IMR-90 (cell line): ENCODE results near the gene CNDP2. TPM values are rescaled to one million over a fixed set of nuclear protein-coding genes. Genes with fewer than 3 reads are reported as not detected.
A peak's percentile ranks its signal among the peaks of the same experiment; 100 is the strongest.

ENCODE experiments used
- ATAC-seq: fragments of 200-7000 bp; cut with Tn5 transposase; 2 replicates; pipeline ENCODE4 v1.9.1; 2020; ENCODE audit warnings: low read depth, mild to moderate bottlenecking, moderate library complexity
- BruUV-seq: library from RNA; stranded (reverse); fragments of 400-500 nt; replicated peaks from 2 replicates; lab custom pipeline; 2021; lab: Mats Ljungman, UMichigan
- CTCF ChIA-PET: fragments of 300-600 bp; formaldehyde crosslinking; extraction: SDS; loops from one replicate; lab custom pipeline; 2021; ENCODE audit warnings: antibody characterized with exemption; lab: Yijun Ruan, JAX
- POLR2A ChIA-PET: fragments of 300-600 bp; sonication (Branson Sonifier 250); formaldehyde crosslinking; loops from one replicate; lab custom pipeline; 2022; ENCODE audit warnings: antibody characterized with exemption; ENCODE audit not compliant: unreplicated experiment; lab: Charles Lee
- DNase-seq: peaks from one replicate; pipeline ENCODE4 v3.0.0; 2013
- H2AFZ ChIP-seq: replicated peaks from 2 replicates; pipeline ENCODE3; 2013; ENCODE audit warnings: low read length, mild to moderate bottlenecking; ENCODE audit not compliant: poor library complexity
- H2AK5ac ChIP-seq: 2 replicates; pipeline ENCODE4 v1.6.1; 2013; ENCODE audit warnings: low read depth, low read length, inconsistent platforms
- H2AK9ac ChIP-seq: replicated peaks from 2 replicates; pipeline ENCODE3; 2013; ENCODE audit warnings: mild to moderate bottlenecking, low read depth, low read length, moderate library complexity; ENCODE audit not compliant: poor library complexity
- H2BK120ac ChIP-seq: 2 replicates; pipeline ENCODE4 v1.6.1; 2013; ENCODE audit warnings: low read depth, low read length, inconsistent platforms
- H2BK15ac ChIP-seq: 3 replicates; pipeline ENCODE4 v1.6.1; 2013; ENCODE audit warnings: low read depth, low read length, inconsistent platforms
- H2BK20ac ChIP-seq: 2 replicates; pipeline ENCODE4 v1.6.1; 2013; ENCODE audit warnings: low read depth, mild to moderate bottlenecking, inconsistent platforms, low read length, moderate library complexity
- H2BK5ac ChIP-seq: 2 replicates; pipeline ENCODE4 v1.6.1; 2013; ENCODE audit warnings: mild to moderate bottlenecking, low read depth, low read length, inconsistent platforms; ENCODE audit not compliant: poor library complexity, severe bottlenecking
- H3K14ac ChIP-seq: replicated peaks from 2 replicates; pipeline ENCODE4 v1.6.1; 2013; ENCODE audit warnings: low read depth, low read length, inconsistent platforms
- H3K18ac ChIP-seq: 2 replicates; pipeline ENCODE4 v1.6.1; 2013; ENCODE audit warnings: low read depth, low read length, control low read depth
- H3K23ac ChIP-seq: 2 replicates; pipeline ENCODE4 v1.6.1; 2013; ENCODE audit warnings: low read depth, low read length, inconsistent platforms
- H3K27ac ChIP-seq: 2 replicates; pipeline ENCODE4 v1.5.1; 2013; ENCODE audit warnings: mild to moderate bottlenecking, control low read depth, low read length; ENCODE audit not compliant: insufficient read depth
- H3K27me3 ChIP-seq: 2 replicates; pipeline ENCODE4 v1.6.1; 2013; ENCODE audit warnings: low read length; ENCODE audit not compliant: control insufficient read depth, insufficient read depth
- H3K36me3 ChIP-seq: 2 replicates; pipeline ENCODE4 v1.6.1; 2013; ENCODE audit warnings: low read length, mixed read lengths; ENCODE audit not compliant: control insufficient read depth, insufficient read depth
- H3K4ac ChIP-seq: 2 replicates; pipeline ENCODE4 v1.6.1; 2013; ENCODE audit warnings: low read depth, low read length, inconsistent platforms
- H3K4me1 ChIP-seq: 2 replicates; pipeline ENCODE4 v1.6.1; 2013; ENCODE audit warnings: low read length, mixed read lengths; ENCODE audit not compliant: control insufficient read depth, insufficient read depth
- H3K4me2 ChIP-seq: 2 replicates; pipeline ENCODE4 v1.6.1; 2013; ENCODE audit warnings: low read depth, mild to moderate bottlenecking, control low read depth, low read length, moderate library complexity
- H3K4me3 ChIP-seq: 2 replicates; pipeline ENCODE4 v1.5.1; 2013; ENCODE audit warnings: low read depth, mild to moderate bottlenecking, control low read depth, low read length, moderate library complexity; ENCODE audit not compliant: insufficient read depth
- H3K56ac ChIP-seq: 2 replicates; pipeline ENCODE4 v1.6.1; 2013; ENCODE audit warnings: low read length, inconsistent platforms; ENCODE audit not compliant: insufficient read depth; ENCODE audit errors: extremely low read depth
- H3K79me1 ChIP-seq, 2 experiments: 2 replicates each; pipeline ENCODE4 v1.6.1; 2013; ENCODE audit warnings: low read length in 2 of 2, inconsistent platforms in 1 of 2, low read depth in 1 of 2
- H3K9ac ChIP-seq: 2 replicates; pipeline ENCODE4 v1.6.1; 2013; ENCODE audit warnings: low read depth, low read length, control low read depth
- H3K9me1 ChIP-seq: 2 replicates; pipeline ENCODE4 v1.6.1; 2013; ENCODE audit warnings: low read length, inconsistent platforms; ENCODE audit not compliant: insufficient read depth
- H3K9me3 ChIP-seq: 2 replicates; pipeline ENCODE4 v1.6.1; 2013; ENCODE audit warnings: low read length; ENCODE audit not compliant: control insufficient read depth, insufficient read depth
- H4K20me1 ChIP-seq: 2 replicates; pipeline ENCODE4 v1.6.1; 2013; ENCODE audit warnings: low read length, inconsistent platforms; ENCODE audit not compliant: insufficient read depth
- H4K5ac ChIP-seq: 2 replicates; pipeline ENCODE4 v1.6.1; 2013; ENCODE audit warnings: mild to moderate bottlenecking, low read depth, low read length, control low read depth
- H4K8ac ChIP-seq, 2 experiments: 2 replicates each; pipeline ENCODE4 v1.6.1; 2013; ENCODE audit warnings: low read depth in 2 of 2, low read length in 2 of 2, control low read depth in 1 of 2, inconsistent platforms in 1 of 2
- H4K91ac ChIP-seq: 2 replicates; pipeline ENCODE4 v1.6.1; 2013; ENCODE audit warnings: low read depth, low read length, inconsistent platforms; ENCODE audit not compliant: insufficient read depth
- CEBPB ChIP-seq: IDR thresholded peaks from 2 replicates; pipeline ENCODE4 v1.6.1; 2012; ENCODE audit warnings: low read depth, low read length, improper control_type of control experiment
- CHD1 ChIP-seq: IDR thresholded peaks from 2 replicates; pipeline ENCODE4 v1.6.1; 2012; ENCODE audit warnings: low read depth, low read length, improper control_type of control experiment
- MAFK ChIP-seq: IDR thresholded peaks from 2 replicates; pipeline ENCODE4 v1.6.1; 2012; ENCODE audit warnings: low read depth, low read length, improper control_type of control experiment
- MXI1 ChIP-seq: IDR thresholded peaks from 2 replicates; pipeline ENCODE4 v1.6.1; 2012; ENCODE audit warnings: low read depth, mild to moderate bottlenecking, low read length, moderate library complexity, borderline replicate concordance
- RAD21 ChIP-seq: IDR thresholded peaks from 2 replicates; pipeline ENCODE4 v1.6.1; 2012; ENCODE audit warnings: low read length, improper control_type of control experiment
- RCOR1 ChIP-seq: IDR thresholded peaks from 2 replicates; pipeline ENCODE4 v1.6.1; 2012; ENCODE audit warnings: mild to moderate bottlenecking, low read length, improper control_type of control experiment; ENCODE audit not compliant: insufficient replicate concordance
- WGBS, 2 experiments: methylation state at CpG; one replicate each; pipeline versions ENCODE4 v1.1.5 to v1.1.7; 2013; ENCODE audit warnings: missing lambda C conversion rate in 2 of 2; ENCODE audit not compliant: insufficient read length in 1 of 2; ENCODE audit errors: extremely low coverage in 2 of 2; 5-methylcytosine and 5-hydroxymethylcytosine counted together
- dilution Hi-C: fragments of 300-500 bp; cut with HindIII; formaldehyde crosslinking; loops from one replicate; pipeline ENCODE4 v1.14.3; 2018; ENCODE audit warnings: low sequenced_read_pairs; ENCODE audit not compliant: unreplicated experiment
- in situ Hi-C: fragments of 300-500 bp; cut with MboI; formaldehyde crosslinking; loops from 3 replicates; pipeline ENCODE4 v1.14.3; 2019; ENCODE audit warnings: low sequenced_read_pairs, inconsistent platforms, mixed read lengths
- intact Hi-C: fragments of 100-400 bp; cut with micrococcal nuclease; formaldehyde crosslinking; loops from 2 replicates; pipeline ENCODE4 v1.10.0; 2022
- polyA plus RNA-seq, 3 experiments: library from polyadenylated mRNA; depleted of rRNA; stranded (reverse); fragments of >200 nt; gene quantifications; 2 replicates each; pipeline ENCODE4 v1.2.3, GENCODE V29; 2012; ENCODE audit warnings: low replicate concordance in 1 of 3
- total RNA-seq: library from RNA; depleted of rRNA; stranded (reverse); fragments of >200 nt; gene quantifications from 2 replicates; pipeline ENCODE4 v1.2.3, GENCODE V29; 2012

The CNDP2 gene
- total and polyA plus RNA-seq, 2 of the 4 experiments (the other 2 are of a cell fraction) = 52.0 to 67.9 TPM

DNA sequence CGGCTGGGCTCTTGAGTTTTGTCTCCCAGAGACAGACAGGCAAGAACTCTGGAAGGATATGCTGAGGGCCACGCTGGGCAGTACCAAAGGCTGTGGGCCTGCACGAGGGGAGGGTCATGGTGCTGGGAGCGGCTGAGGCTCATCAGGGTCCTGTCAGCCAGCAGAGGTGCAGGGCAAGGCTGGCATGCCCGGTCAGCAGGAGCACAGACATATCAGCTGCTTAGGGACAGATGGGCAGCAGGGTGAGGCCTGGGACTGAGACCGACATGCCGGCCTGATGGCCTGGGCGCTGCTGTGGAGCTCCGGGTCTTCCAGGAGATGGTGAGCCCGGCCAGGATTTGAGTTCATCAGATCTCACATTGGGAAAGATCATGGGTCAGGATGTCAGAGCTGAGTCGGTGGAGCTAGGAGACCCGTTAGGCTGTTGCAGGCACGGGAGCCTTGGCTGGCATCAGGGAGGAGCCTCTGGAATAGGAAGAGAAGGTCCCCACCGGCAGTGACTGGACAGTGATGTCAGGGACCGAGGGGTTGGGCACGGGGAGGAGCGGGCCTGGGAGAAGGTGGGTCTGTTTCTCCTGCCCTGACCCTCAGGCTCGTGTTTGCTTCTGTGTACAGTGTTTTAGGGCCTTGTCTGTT is 18.8 kb downstream of the CNDP2 start:
- Histone ChIP-seq H2AK9ac (peak overlapping the region; percentile 13), H2BK5ac (no peak overlapping the region), H2BK20ac (no peak overlapping the region), H2BK15ac (no peak overlapping the region), H3K4me3 (no peak overlapping the region), H3K9me3 (no peaks in the 10 kb centered on the region), H3K36me3 (peaks cover 67% of the 10 kb centered on the region), H3K27ac (no peak overlapping the region), H3K4me1 (no peaks in the 10 kb centered on the region), H3K18ac (no peak overlapping the region), H3K14ac (no peak overlapping the region), H3K4ac (no peak overlapping the region), H3K9me1 (no peaks in the 10 kb centered on the region), H3K79me1 (no peaks in the 10 kb centered on the region; a peak in 1 of 4 replicates), H2AFZ (no peak overlapping the region), H3K27me3 (no peaks in the 10 kb centered on the region), H3K9ac (no peak overlapping the region), H4K91ac (no peak overlapping the region), H4K5ac (no peak overlapping the region), H2BK120ac (no peak overlapping the region), H4K20me1 (no peaks in the 10 kb centered on the region; the same call in 1 of the 2 replicates), H2AK5ac (no peak overlapping the region), H3K23ac (no peak overlapping the region), H3K56ac (no peak overlapping the region), H3K4me2 (no peak overlapping the region), H4K8ac (no peak overlapping the region)
- 94% methylated on average over 14 of the region's 18 CpGs; no CpG with 5 or more reads in 1 of the 2 experiments for WGBS, 2 experiments
- intact Hi-C loops (no loop called here), in situ Hi-C loops (no loop called here), dilution Hi-C loops (no loop called here)
- POLR2A ChIA-PET = no interaction called here
- no peak for TF ChIP-seq RCOR1
- TF ChIP-seq MAFK = no peak
- no peak for TF ChIP-seq RAD21
- TF ChIP-seq MXI1 = no peak
- TF ChIP-seq CHD1 = no peak
- TF ChIP-seq CEBPB = no peak
- no peak for ATAC-seq
- DNase-seq = no peak
- CTCF ChIA-PET = interaction anchor here (0.6 kb wide), 1 partner anchor 124 kb away, joined by 3 read pairs; no protein-coding TSS in a partner anchor
- no TSS peak for BruUV-seq
